OCI-LY3 (cell line): ENCODE results near the gene PAPSS2.

Experiments
- CTCF ChIP-seq: fragments of 200-600, 300-600 bp; sonication (generic); IDR thresholded peaks from 2 replicates; pipeline ENCODE4 v1.5.1; 2014; ENCODE audit warnings: antibody characterized with exemption, low read length, low read depth
- EZH2phosphoT487 ChIP-seq: fragments of 200-600 bp; shearing (Covaris generic); IDR thresholded peaks from 2 replicates; pipeline ENCODE4 v1.6.1; 2018; ENCODE audit warnings: antibody characterized with exemption, mixed run types, low read depth

GRCh38 chr10:87642988-87643387, 16.7 kb upstream of the PAPSS2 start:
- no peak for TF ChIP-seq CTCF
- no peak for TF ChIP-seq EZH2phosphoT487
